SH-SY5Y (cell line): ENCODE results near the gene SMLR1.

ENCODE experiments used
- GATA2 ChIP-seq: IDR thresholded peaks from 2 replicates; pipeline ENCODE4 v1.6.1; 2011; ENCODE audit warnings: mild to moderate bottlenecking, low read depth, low read length
- GATA3 ChIP-seq: IDR thresholded peaks from 2 replicates; pipeline ENCODE4 v1.6.1; 2011; ENCODE audit warnings: low read depth, mild to moderate bottlenecking, low read length, moderate library complexity

DNA sequence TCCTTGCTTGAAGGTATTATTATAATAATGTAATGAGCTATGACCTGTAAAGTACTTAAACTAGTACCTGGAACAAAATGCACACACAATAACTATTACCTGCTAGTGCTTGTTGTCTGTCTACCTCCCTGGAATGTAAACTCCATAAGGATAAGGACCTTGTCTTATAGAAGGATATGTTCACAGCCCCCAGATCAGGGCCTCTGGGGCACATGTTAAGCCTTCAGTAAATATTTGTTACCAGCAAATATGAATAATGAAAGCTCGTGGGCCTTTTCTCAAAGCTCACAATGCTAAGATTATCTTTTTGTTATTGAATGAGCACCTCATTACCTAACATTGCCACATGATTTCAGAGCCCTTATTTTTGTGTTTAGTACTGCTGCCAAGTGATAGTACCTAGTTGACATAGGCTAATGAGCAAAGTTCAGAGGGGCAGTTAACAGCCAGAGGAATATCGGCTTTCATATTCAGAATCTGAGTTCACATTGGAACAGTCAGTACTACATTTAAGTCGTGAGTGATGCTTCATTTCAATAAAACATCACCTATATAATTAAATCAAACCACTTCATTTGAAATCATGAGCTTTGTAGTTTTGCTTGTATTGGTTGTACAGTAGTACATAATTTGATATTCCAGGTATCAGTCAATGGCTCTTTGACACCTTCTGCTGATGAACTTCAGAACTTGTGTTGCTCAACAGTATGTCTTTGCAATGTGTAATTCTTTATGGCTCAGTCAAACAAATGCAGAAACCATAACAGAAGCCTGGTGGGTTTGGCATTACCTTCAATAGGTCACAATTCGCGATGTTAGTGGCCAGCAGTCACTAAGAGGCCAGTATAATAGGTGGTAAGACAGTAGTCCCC, 11.8 kb upstream of the SMLR1 start:
- TF ChIP-seq GATA2 (no peak), GATA3 (no peak)
